ENCODE measurements around the gene LCAT.

DNA sequence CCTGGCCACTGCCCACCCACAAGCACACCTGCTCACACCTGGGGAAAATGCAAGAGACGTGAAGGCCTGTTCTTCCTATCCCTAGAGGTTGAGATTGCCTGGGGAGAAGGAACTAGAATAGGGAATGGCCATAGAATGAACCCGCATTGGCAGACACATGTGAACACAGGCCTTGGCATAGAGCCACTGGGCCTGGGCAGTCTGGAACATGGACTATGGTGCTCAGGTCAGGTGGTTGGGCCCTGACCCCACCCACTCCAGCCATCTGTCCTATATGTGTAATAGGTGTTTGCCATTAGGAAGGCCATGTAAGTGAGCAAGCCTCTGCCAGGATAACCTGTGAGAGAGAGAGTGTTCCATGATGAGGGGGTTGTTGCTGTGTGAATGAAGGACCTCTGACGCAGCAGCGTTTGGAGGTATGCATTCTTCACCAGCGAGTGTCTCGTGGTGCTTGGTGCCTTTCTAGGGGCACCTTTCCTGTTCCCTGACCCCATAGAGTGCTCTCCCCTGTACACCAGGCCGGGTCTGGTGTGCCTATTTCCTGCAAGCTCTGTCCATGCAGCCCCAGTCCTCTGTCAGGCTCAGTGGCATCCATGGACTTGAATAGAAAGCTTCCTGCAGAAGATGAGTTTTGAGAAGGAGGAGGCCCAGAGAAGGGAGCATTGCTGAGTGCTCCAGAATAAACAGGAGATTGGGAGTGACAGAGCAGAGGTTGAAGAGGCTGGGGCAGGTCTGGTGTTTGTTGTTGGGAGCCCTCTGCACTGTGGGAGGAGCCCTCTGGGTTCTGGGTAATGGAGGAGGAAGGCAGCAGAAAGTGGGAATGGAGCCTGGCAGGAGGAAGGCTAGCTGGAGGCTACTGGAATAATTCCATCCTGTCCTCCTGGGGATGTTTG, 27.8 kb downstream of the LCAT start:
- TF ChIP-seq POLR2A (IDR thresholded peaks at IDR 0.05): no peak
- TF ChIP-seq, protein P1, sequence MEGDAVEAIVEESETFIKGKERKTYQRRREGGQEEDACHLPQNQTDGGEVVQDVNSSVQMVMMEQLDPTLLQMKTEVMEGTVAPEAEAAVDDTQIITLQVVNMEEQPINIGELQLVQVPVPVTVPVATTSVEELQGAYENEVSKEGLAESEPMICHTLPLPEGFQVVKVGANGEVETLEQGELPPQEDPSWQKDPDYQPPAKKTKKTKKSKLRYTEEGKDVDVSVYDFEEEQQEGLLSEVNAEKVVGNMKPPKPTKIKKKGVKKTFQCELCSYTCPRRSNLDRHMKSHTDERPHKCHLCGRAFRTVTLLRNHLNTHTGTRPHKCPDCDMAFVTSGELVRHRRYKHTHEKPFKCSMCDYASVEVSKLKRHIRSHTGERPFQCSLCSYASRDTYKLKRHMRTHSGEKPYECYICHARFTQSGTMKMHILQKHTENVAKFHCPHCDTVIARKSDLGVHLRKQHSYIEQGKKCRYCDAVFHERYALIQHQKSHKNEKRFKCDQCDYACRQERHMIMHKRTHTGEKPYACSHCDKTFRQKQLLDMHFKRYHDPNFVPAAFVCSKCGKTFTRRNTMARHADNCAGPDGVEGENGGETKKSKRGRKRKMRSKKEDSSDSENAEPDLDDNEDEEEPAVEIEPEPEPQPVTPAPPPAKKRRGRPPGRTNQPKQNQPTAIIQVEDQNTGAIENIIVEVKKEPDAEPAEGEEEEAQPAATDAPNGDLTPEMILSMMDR (IDR thresholded peaks at IDR 0.05): no peak

All from tibial nerve (tissue), 3 donors.